Fibroblast of lung (primary cell): Measurements from ENCODE around the gene DUSP15. TPM values are rescaled to one million over a fixed set of nuclear protein-coding genes. Genes with fewer than 3 reads are reported as not detected.
A peak's percentile ranks its signal among the peaks of the same experiment; 100 is the strongest.

ENCODE experiments used
- DNase-seq, 2 donors: peaks; one replicate each; pipeline versions ENCODE4 v3.0.0 to v3.0.0-alpha.2; 2010; ENCODE audit warnings: low read depth in 2 of 2
- H2AFZ ChIP-seq: 2 replicates; pipeline ENCODE4 v1.5.1; 2012; ENCODE audit warnings: low read length, control low read depth, inconsistent platforms
- H3K27ac ChIP-seq: 2 replicates; pipeline ENCODE4 v1.5.1; 2011; ENCODE audit warnings: low read length, control low read depth; ENCODE audit not compliant: insufficient read depth
- H3K27me3 ChIP-seq: 2 replicates; pipeline ENCODE4 v1.5.1; 2011; ENCODE audit warnings: mild to moderate bottlenecking, low read length; ENCODE audit not compliant: control insufficient read depth, insufficient read depth
- H3K36me3 ChIP-seq: 2 replicates; pipeline ENCODE4 v1.5.1; 2011; ENCODE audit warnings: low read length; ENCODE audit not compliant: control insufficient read depth, insufficient read depth
- H3K4me1 ChIP-seq: 2 replicates; pipeline ENCODE4 v1.5.1; 2011; ENCODE audit warnings: low read length; ENCODE audit not compliant: control insufficient read depth, insufficient read depth; ENCODE audit errors: extremely low read depth
- H3K4me2 ChIP-seq: 2 replicates; pipeline ENCODE4 v1.5.1; 2011; ENCODE audit warnings: low read length, control low read depth; ENCODE audit not compliant: insufficient read depth; ENCODE audit errors: extremely low read depth
- H3K4me3 ChIP-seq, 4 experiments: fragments of 200-600 bp in 1 of 4; sonication (generic) in 1 of 4; replicated peaks in 1 of 4; 2 replicates each; pipeline ENCODE4 v1.5.1; 2011 to 2016; ENCODE audit warnings: low read length in 4 of 4, low read depth in 3 of 4, mild to moderate bottlenecking in 3 of 4, control low read depth in 2 of 4, inconsistent platforms in 1 of 4, mixed read lengths in 1 of 4; ENCODE audit not compliant: insufficient read depth in 1 of 4; ENCODE audit errors: control extremely low read depth in 1 of 4
- H3K79me2 ChIP-seq: 2 replicates; pipeline ENCODE4 v1.5.1; 2012; ENCODE audit warnings: mild to moderate bottlenecking, low read length, inconsistent platforms; ENCODE audit not compliant: control insufficient read depth, insufficient read depth
- H3K9ac ChIP-seq: 2 replicates; pipeline ENCODE4 v1.5.1; 2011; ENCODE audit warnings: mild to moderate bottlenecking, low read length, control low read depth; ENCODE audit not compliant: insufficient read depth
- H3K9me3 ChIP-seq: 2 replicates; pipeline ENCODE4 v1.5.1; 2012; ENCODE audit warnings: low read depth, low read length; ENCODE audit not compliant: control insufficient read depth, insufficient read depth
- H4K20me1 ChIP-seq: 2 replicates; pipeline ENCODE4 v1.5.1; 2011; ENCODE audit warnings: low read length; ENCODE audit not compliant: control insufficient read depth, insufficient read depth; ENCODE audit errors: extremely low read depth
- EZH2 ChIP-seq: IDR thresholded peaks from 2 replicates; pipeline ENCODE4 v1.5.1; 2012; ENCODE audit warnings: low read length, control low read depth, mild to moderate bottlenecking; ENCODE audit errors: missing control alignments
- polyA plus RNA-seq, 2 donors: library from polyadenylated mRNA; depleted of rRNA in 1 of 2; stranded (reverse) in 1 of 2; unstranded in 1 of 2; fragments of >200 nt; gene quantifications; 2 replicates each; pipeline ENCODE4 v1.2.1, GENCODE V29; 2011 to 2012; ENCODE audit warnings: missing spikeins in 1 of 2
- total RNA-seq: library from RNA; depleted of rRNA; stranded (reverse); fragments of >200 nt; gene quantifications from 2 replicates; pipeline ENCODE4 v1.2.1, GENCODE V29; 2014
- TF ChIP-seq, protein P1 (sequence below), 2 donors: IDR thresholded peaks in 1 of 2; conservative IDR thresholded peaks in 1 of 2; 1 replicate in 1 of 2; 2 replicates in 1 of 2; pipeline ENCODE4 v1.5.1; 2011 to 2012; ENCODE audit warnings: low read length in 2 of 2, control low read depth in 1 of 2, inconsistent platforms in 1 of 2, low read depth in 1 of 2, mild to moderate bottlenecking in 1 of 2

Gene DUSP15
- total and polyA plus RNA-seq, 2 donors (not counting 1 experiment from before 2014, with no cell fraction given) = 0.14 TPM; not detected in 1

DNA sequence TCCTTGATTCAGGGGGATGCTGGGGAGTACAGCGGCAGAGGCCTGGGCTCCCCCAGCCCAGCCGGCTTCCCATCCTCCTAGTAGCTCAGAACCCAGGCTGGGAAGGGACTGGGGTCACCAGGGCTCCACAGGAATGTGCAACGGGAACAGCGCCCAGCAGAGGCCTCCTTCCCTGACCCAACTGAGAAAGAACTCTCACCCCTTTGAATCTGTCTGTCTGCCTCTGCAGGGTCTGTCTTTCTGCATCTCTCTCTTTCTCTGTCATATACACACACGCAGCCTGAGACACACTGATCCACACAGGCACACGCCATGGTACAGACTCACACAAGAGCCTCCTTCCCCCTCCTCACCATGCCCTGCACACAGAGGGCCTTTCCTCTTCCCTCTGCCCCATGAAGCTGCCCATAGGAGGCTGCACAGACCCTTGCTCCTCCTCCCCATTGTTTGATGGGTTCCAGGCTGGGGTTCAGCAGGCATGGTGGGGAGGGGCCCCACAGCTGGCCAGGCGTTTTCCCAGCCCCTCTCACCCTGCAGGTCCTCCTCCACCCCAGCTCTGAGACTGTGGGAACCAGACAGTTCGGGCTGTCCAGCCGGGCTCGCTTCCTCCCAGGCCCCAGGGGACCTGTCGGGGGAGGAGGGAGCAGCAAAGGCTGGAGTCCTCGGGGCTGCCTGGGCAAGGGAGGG lies 27.7 kb downstream of the DUSP15 start:
- Histone ChIP-seq H3K9me3 (no peaks in the 10 kb centered on the region), H3K4me3 (no peak overlapping the region), H3K27me3 (peaks cover 2% of the 10 kb centered on the region), H3K36me3 (no peaks in the 10 kb centered on the region), H4K20me1 (no peaks in the 10 kb centered on the region), H3K4me2 (peak overlapping the region; percentile 62), H3K9ac (no peak overlapping the region), H3K4me1 (peaks cover 36% of the 10 kb centered on the region), H3K27ac (peak overlapping the region; percentile 11), H2AFZ (no peak overlapping the region), H3K79me2 (no peaks in the 10 kb centered on the region)
- TF ChIP-seq, protein P1, sequence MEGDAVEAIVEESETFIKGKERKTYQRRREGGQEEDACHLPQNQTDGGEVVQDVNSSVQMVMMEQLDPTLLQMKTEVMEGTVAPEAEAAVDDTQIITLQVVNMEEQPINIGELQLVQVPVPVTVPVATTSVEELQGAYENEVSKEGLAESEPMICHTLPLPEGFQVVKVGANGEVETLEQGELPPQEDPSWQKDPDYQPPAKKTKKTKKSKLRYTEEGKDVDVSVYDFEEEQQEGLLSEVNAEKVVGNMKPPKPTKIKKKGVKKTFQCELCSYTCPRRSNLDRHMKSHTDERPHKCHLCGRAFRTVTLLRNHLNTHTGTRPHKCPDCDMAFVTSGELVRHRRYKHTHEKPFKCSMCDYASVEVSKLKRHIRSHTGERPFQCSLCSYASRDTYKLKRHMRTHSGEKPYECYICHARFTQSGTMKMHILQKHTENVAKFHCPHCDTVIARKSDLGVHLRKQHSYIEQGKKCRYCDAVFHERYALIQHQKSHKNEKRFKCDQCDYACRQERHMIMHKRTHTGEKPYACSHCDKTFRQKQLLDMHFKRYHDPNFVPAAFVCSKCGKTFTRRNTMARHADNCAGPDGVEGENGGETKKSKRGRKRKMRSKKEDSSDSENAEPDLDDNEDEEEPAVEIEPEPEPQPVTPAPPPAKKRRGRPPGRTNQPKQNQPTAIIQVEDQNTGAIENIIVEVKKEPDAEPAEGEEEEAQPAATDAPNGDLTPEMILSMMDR (conservative IDR thresholded peaks at IDR 0.05 in 1 of 2, IDR thresholded peaks at IDR 0.05 in 1 of 2; ENCODE audit: low read depth in 1 of 2, low read length in 2 of 2) = no peak
- no peak for TF ChIP-seq EZH2
- DNase-seq = peak; percentile 71 to 74

DNA sequence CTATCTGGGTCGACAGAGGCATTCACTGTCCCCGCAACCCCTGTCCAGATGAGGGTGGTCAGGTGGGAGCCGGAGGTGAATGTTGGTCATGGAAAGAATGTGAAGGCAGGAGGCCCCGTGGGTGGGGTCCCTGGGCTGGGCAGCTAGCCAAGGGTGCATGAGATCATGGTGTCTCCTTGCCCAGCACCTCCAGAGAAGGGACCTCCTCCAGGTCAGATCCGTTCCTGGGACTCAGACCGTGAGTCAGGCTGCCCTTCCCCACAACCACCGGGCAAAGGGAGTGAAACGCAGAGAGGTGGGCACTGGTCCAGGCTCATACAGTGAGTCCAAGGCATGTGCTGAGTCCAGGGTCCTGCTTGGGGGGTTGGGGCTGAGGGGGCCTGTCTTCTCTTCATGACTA lies 28.4 kb downstream of the DUSP15 start:
- Histone ChIP-seq H2AFZ (no peak overlapping the region), H3K27me3 (no peaks in the 10 kb centered on the region), H3K9me3 (no peaks in the 10 kb centered on the region), H3K36me3 (no peaks in the 10 kb centered on the region), H3K79me2 (no peaks in the 10 kb centered on the region), H3K27ac (peak overlapping the region; percentile 11), H3K4me1 (peaks cover 42% of the 10 kb centered on the region), H4K20me1 (no peaks in the 10 kb centered on the region), H3K9ac (no peak overlapping the region), H3K4me2 (peak overlapping the region; percentile 62), H3K4me3 (no peak overlapping the region)
- TF ChIP-seq, protein P1 (conservative IDR thresholded peaks at IDR 0.05 in 1 of 2, IDR thresholded peaks at IDR 0.05 in 1 of 2; ENCODE audit: low read depth in 1 of 2, low read length in 2 of 2) = no peak
- no peak for TF ChIP-seq EZH2
- DNase-seq = peak; percentile 53 to 87

DNA sequence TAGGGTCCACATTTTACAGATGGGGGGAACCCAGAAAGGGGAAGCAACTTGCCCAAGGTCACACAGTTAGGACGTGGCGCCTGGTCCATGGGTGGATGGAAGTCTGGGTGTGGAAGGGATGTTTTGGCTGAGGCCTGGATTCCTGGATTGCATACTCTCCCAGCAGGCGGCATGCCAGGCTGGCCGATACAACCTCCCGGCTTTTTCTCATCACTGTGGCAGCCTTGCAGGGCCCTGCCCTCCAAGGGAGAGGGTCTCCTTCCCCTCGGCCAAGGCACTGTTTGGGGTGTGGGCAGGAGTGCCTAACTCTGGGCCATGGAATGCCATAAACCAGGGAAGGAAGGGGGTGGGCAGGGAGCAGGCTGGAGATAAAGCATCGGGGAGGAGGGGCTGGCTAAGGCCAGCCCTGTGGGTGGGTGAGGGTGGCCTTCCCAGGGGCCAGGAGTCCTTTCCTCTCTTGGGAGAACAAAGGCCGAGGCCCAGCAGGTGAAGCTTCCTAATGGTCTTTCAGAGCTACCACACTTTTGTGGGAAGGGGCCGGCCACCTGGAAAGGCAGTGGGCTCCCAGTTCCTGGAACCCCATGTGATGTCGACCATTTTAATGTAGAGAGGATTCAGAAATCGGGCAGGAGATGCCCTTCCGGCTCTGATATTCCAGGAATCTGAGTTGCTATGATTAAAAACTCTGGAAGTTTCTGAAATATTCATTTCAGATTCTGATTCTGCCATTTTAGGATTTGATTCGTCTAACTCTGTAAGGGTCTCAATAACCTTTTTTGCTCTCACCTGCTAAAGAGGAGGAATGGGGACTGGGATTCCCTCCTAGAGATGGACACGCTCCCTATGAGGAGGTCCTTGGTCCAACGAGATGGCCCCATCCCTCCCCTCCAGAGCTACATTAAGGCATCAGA lies 29.2 kb downstream of the DUSP15 start:
- Histone ChIP-seq H3K4me1 (peaks cover 49% of the 10 kb centered on the region), H3K27ac (no peak overlapping the region), H3K9me3 (no peaks in the 10 kb centered on the region), H3K4me3 (no peak overlapping the region), H3K4me2 (no peak overlapping the region), H3K27me3 (no peaks in the 10 kb centered on the region), H4K20me1 (no peaks in the 10 kb centered on the region), H2AFZ (no peak overlapping the region), H3K9ac (no peak overlapping the region), H3K36me3 (no peaks in the 10 kb centered on the region), H3K79me2 (no peaks in the 10 kb centered on the region)
- TF ChIP-seq EZH2 = no peak
- TF ChIP-seq, protein P1 (conservative IDR thresholded peaks at IDR 0.05 in 1 of 2, IDR thresholded peaks at IDR 0.05 in 1 of 2; ENCODE audit: low read depth in 1 of 2, low read length in 2 of 2) = no peak
- DNase-seq = no peak
